H1 (cell line): ENCODE results near the gene WDR45B. TPM values are rescaled to one million over a fixed set of nuclear protein-coding genes. Genes with fewer than 3 reads are reported as not detected.

ENCODE experiments used
- CTCF ChIA-PET: fragments of 300-600 bp; sonication (Branson Sonifier 250); formaldehyde crosslinking; loops from one replicate; lab custom pipeline; 2021; ENCODE audit not compliant: partially characterized antibody; lab: Charles Lee
- POLR2A ChIA-PET: fragments of 300-600 bp; sonication (Branson Sonifier 250); formaldehyde crosslinking; loops from one replicate; lab custom pipeline; 2021; ENCODE audit warnings: inconsistent platforms; ENCODE audit not compliant: partially characterized antibody; lab: Charles Lee
- DNase-seq, 2 experiments: peaks; one replicate each; pipeline versions ENCODE4 v3.0.0 to v3.0.0-alpha.2; 2010 to 2022; ENCODE audit warnings: low spot score in 2 of 2, low read depth in 1 of 2, mixed read lengths in 1 of 2
- FAIRE-seq: peaks from 2 replicates; lab custom pipeline; 2011; peaks lifted over from hg19 to GRCh38; lab: Jason Lieb, UNC
- H2AFZ ChIP-seq: 2 replicates; pipeline ENCODE4 v1.8.1; 2012; ENCODE audit warnings: low read length, inconsistent platforms
- H2AK5ac ChIP-seq: 2 replicates; pipeline ENCODE4 v1.6.1; 2013; ENCODE audit warnings: low read depth, low read length
- H2BK120ac ChIP-seq: replicated peaks from 2 replicates; pipeline ENCODE3; 2013; ENCODE audit warnings: low read depth, low read length, inconsistent platforms
- H2BK12ac ChIP-seq: 2 replicates; pipeline ENCODE4 v1.6.1; 2013; ENCODE audit warnings: low read depth, low read length
- H2BK15ac ChIP-seq: 2 replicates; pipeline ENCODE4 v1.6.1; 2013; ENCODE audit warnings: low read length
- H2BK20ac ChIP-seq: 2 replicates; pipeline ENCODE4 v1.6.1; 2013; ENCODE audit warnings: low read length
- H2BK5ac ChIP-seq: 2 replicates; pipeline ENCODE4 v1.6.1; 2013; ENCODE audit warnings: low read depth, low read length
- H3K14ac ChIP-seq: 2 replicates; pipeline ENCODE4 v1.6.1; 2013; ENCODE audit warnings: inconsistent platforms; ENCODE audit not compliant: insufficient read length
- H3K18ac ChIP-seq: 2 replicates; pipeline ENCODE4 v1.6.1; 2013; ENCODE audit warnings: low read length; ENCODE audit errors: extremely low read depth
- H3K23ac ChIP-seq: 2 replicates; pipeline ENCODE4 v1.6.1; 2013; ENCODE audit warnings: inconsistent platforms; ENCODE audit not compliant: insufficient read length
- H3K23me2 ChIP-seq: 2 replicates; pipeline ENCODE4 v1.6.1; 2013; ENCODE audit warnings: low read depth, low read length
- H3K27ac ChIP-seq: 2 replicates; pipeline ENCODE4 v1.6.1; 2011; ENCODE audit warnings: low read depth, low read length, inconsistent platforms
- H3K27me3 ChIP-seq, 4 experiments: replicated peaks in 1 of 4; 1 replicate in 1 of 4; 2 replicates in 3 of 4; pipeline versions ENCODE4 v1.6.1 to v1.8.1; 2011 to 2013; ENCODE audit warnings: low read length in 3 of 4, mild to moderate bottlenecking in 3 of 4, inconsistent platforms in 2 of 4, mixed read lengths in 2 of 4, moderate library complexity in 1 of 4; ENCODE audit not compliant: control insufficient read depth in 3 of 4, insufficient read depth in 3 of 4; ENCODE audit errors: extremely low read depth in 1 of 4
- H3K36me3 ChIP-seq, 4 experiments: 2 replicates each; pipeline versions ENCODE4 v1.6.1 to v1.8.1; 2011 to 2013; ENCODE audit warnings: mild to moderate bottlenecking in 4 of 4, low read length in 3 of 4, moderate library complexity in 2 of 4, control low read depth in 1 of 4, inconsistent platforms in 1 of 4; ENCODE audit not compliant: insufficient read depth in 4 of 4, control insufficient read depth in 2 of 4
- H3K4ac ChIP-seq: replicated peaks from 2 replicates; pipeline ENCODE3; 2013; ENCODE audit warnings: low read length, low read depth, mixed read lengths, inconsistent platforms; ENCODE audit not compliant: insufficient read length
- H3K4me1 ChIP-seq, 4 experiments: replicated peaks in 1 of 4; 1 replicate in 1 of 4; 2 replicates in 3 of 4; pipeline versions ENCODE4 v1.6.1 to v1.8.1; 2011 to 2013; ENCODE audit warnings: low read length in 3 of 4, inconsistent platforms in 2 of 4, mixed read lengths in 1 of 4; ENCODE audit not compliant: insufficient read depth in 4 of 4, control insufficient read depth in 3 of 4
- H3K4me2 ChIP-seq, 2 experiments: 2 replicates each; pipeline versions ENCODE4 v1.6.1 to v1.8.1; 2011 to 2013; ENCODE audit warnings: low read depth in 2 of 2, low read length in 2 of 2, control low read depth in 1 of 2, inconsistent platforms in 1 of 2, mild to moderate bottlenecking in 1 of 2; ENCODE audit not compliant: insufficient read depth in 1 of 2
- H3K4me3 ChIP-seq, 4 experiments: fragments of 200-600, 300-600 bp in 1 of 4; sonication (generic), shearing (Covaris generic), sonication (Bioruptor Twin) in 1 of 4; 2 replicates each; pipeline versions ENCODE4 v1.5.1 to v1.8.1; 2011 to 2016; ENCODE audit warnings: low read length in 4 of 4, low read depth in 3 of 4, control low read depth in 2 of 4, inconsistent platforms in 2 of 4, mild to moderate bottlenecking in 2 of 4, mixed read lengths in 1 of 4, moderate library complexity in 1 of 4; ENCODE audit not compliant: insufficient read depth in 2 of 4; ENCODE audit errors: extremely low read depth in 1 of 4
- H3K56ac ChIP-seq: replicated peaks from 2 replicates; pipeline ENCODE3; 2013; ENCODE audit warnings: low read depth, mild to moderate bottlenecking, mixed read lengths, low read length, inconsistent platforms; ENCODE audit not compliant: insufficient read length
- H3K79me1 ChIP-seq: 2 replicates; pipeline ENCODE4 v1.6.1; 2013; ENCODE audit warnings: low read depth, low read length, control low read depth
- H3K79me2 ChIP-seq, 2 experiments: 2 replicates each; pipeline versions ENCODE4 v1.6.1 to v1.8.1; 2012 to 2013; ENCODE audit warnings: low read length in 2 of 2, mild to moderate bottlenecking in 2 of 2, inconsistent platforms in 1 of 2; ENCODE audit not compliant: insufficient read depth in 2 of 2, control insufficient read depth in 1 of 2
- H3K9ac ChIP-seq, 4 experiments: replicated peaks in 1 of 4; 1 replicate in 1 of 4; 2 replicates in 3 of 4; pipeline versions ENCODE4 v1.6.1 to v1.8.1; 2011 to 2013; ENCODE audit warnings: low read depth in 3 of 4, low read length in 3 of 4, control low read depth in 2 of 4, mild to moderate bottlenecking in 2 of 4, moderate library complexity in 2 of 4, inconsistent platforms in 1 of 4; ENCODE audit errors: extremely low read depth in 1 of 4
- H3K9me3 ChIP-seq, 2 experiments: 2 replicates each; pipeline versions ENCODE4 v1.6.1 to v1.8.1; 2012 to 2013; ENCODE audit warnings: mild to moderate bottlenecking in 2 of 2, moderate library complexity in 2 of 2, control low read depth in 1 of 2, inconsistent platforms in 1 of 2, low read depth in 1 of 2, low read length in 1 of 2, mixed read lengths in 1 of 2; ENCODE audit not compliant: insufficient read depth in 2 of 2
- H4K20me1 ChIP-seq, 2 experiments: replicated peaks in 1 of 2; 2 replicates each; pipeline versions ENCODE3 to v1.8.1; 2011 to 2013; ENCODE audit warnings: inconsistent platforms in 2 of 2, low read length in 2 of 2, mild to moderate bottlenecking in 1 of 2; ENCODE audit not compliant: insufficient read depth in 2 of 2, control insufficient read depth in 1 of 2
- H4K5ac ChIP-seq: 2 replicates; pipeline ENCODE4 v1.6.1; 2013; ENCODE audit warnings: low read length, low read depth, mixed read lengths, inconsistent platforms; ENCODE audit not compliant: insufficient read length
- H4K8ac ChIP-seq: 2 replicates; pipeline ENCODE4 v1.8.0; 2013; ENCODE audit warnings: mild to moderate bottlenecking, moderate library complexity, low read length, inconsistent platforms; ENCODE audit not compliant: insufficient read depth; ENCODE audit errors: extremely low read depth
- H4K91ac ChIP-seq: replicated peaks from 2 replicates; pipeline ENCODE3; 2013; ENCODE audit warnings: low read length, mixed read lengths, inconsistent platforms; ENCODE audit not compliant: insufficient read length
- ATF3 ChIP-seq: IDR thresholded peaks from 2 replicates; pipeline ENCODE4 v1.6.1; 2011; ENCODE audit warnings: low read depth, mild to moderate bottlenecking, low read length; ENCODE audit not compliant: insufficient read depth
- CHD1 ChIP-seq: IDR thresholded peaks from 2 replicates; pipeline ENCODE4 v1.6.1; 2012; ENCODE audit warnings: low read depth, low read length, improper control_type of control experiment
- GABPA ChIP-seq: IDR thresholded peaks from 2 replicates; pipeline ENCODE4 v1.6.1; 2011; ENCODE audit warnings: mild to moderate bottlenecking, low read length, moderate library complexity, borderline replicate concordance; ENCODE audit not compliant: insufficient read depth
- JUND ChIP-seq: IDR thresholded peaks from 2 replicates; pipeline ENCODE4 v1.6.1; 2011; ENCODE audit warnings: mild to moderate bottlenecking, improper control_type of control experiment, low read length
- MAX ChIP-seq: IDR thresholded peaks from 2 replicates; pipeline ENCODE4 v1.6.1; 2012; ENCODE audit warnings: inconsistent platforms
- RAD21 ChIP-seq, 2 experiments: IDR thresholded peaks in 1 of 2; conservative IDR thresholded peaks in 1 of 2; 2 replicates each; pipeline ENCODE4 v1.6.1; 2011; ENCODE audit warnings: low read depth in 2 of 2, low read length in 2 of 2, improper control_type of control experiment in 1 of 2, inconsistent platforms in 1 of 2, mild to moderate bottlenecking in 1 of 2, moderate library complexity in 1 of 2
- SIRT6 ChIP-seq: IDR thresholded peaks from one replicate; pipeline ENCODE4 v1.7.1; 2012; ENCODE audit warnings: low read length, inconsistent platforms
- SP4 ChIP-seq: IDR thresholded peaks from 2 replicates; pipeline ENCODE4 v1.6.1; 2012; ENCODE audit warnings: low read length, inconsistent platforms
- SRF ChIP-seq: IDR thresholded peaks from 2 replicates; pipeline ENCODE4 v1.6.1; 2011; ENCODE audit warnings: mild to moderate bottlenecking, low read depth, low read length, moderate library complexity
- USF2 ChIP-seq: IDR thresholded peaks from 2 replicates; pipeline ENCODE4 v1.6.1; 2011; ENCODE audit warnings: low read length, improper control_type of control experiment
- WGBS, 2 experiments: shearing (Covaris generic) in 1 of 2; methylation state at CpG; one replicate each; pipeline versions ENCODE4 v1.1.6 to v1.1.7; 2013 to 2015; ENCODE audit warnings: low lambda C conversion rate in 2 of 2, mixed read lengths in 2 of 2, inconsistent platforms in 1 of 2, low coverage in 1 of 2, missing lambda C conversion rate in 1 of 2; ENCODE audit not compliant: insufficient replicate concordance in 2 of 2, insufficient coverage in 1 of 2, insufficient read length in 1 of 2; ENCODE audit errors: extremely low coverage in 1 of 2, missing lambda C conversion rate in 1 of 2; 5-methylcytosine and 5-hydroxymethylcytosine counted together
- polyA plus RNA-seq, 7 experiments: library from polyadenylated mRNA; depleted of rRNA in 3 of 7; stranded (reverse) in 5 of 7; unstranded in 2 of 7; fragments of >200 nt in 5 of 7; fragments of 200-250 nt in 2 of 7; gene quantifications; 1 replicate in 5 of 7; 2 replicates in 1 of 7; 4 replicates in 1 of 7; pipeline versions ENCODE4 v1.2.1 to v1.2.3, GENCODE V29; 2011 to 2013; ENCODE audit warnings: missing spikeins in 2 of 7, mixed read lengths in 2 of 7
- total RNA-seq: library from RNA; stranded (reverse); fragmentation: NEBNext Ultra II Directional; extraction: Animal tissue kit (Norgen Biotek cat#: 25700); gene quantifications from 2 replicates; pipeline ENCODE4 v1.2.1, GENCODE V29; 2021

WDR45B gene
- total and polyA plus RNA-seq, 2 of the 8 experiments (the other 6 are each of a cell fraction or from before 2014, with no cell fraction given) = 82.0 to 100 TPM

GRCh38 chr17:82693168-82693867, 45.1 kb upstream of the WDR45B start:
- H3K27me3 ChIP-seq = peaks cover 16 to 21% (median 20%) of the 10 kb centered on the region in 4 experiments
- H3K79me2 ChIP-seq = no peaks in the 10 kb centered on the region
- peaks cover 0 to 5% of the 10 kb centered on the region in 2 experiments for H4K20me1 ChIP-seq
- no peak overlapping the region for H4K8ac ChIP-seq
- H3K4me3 ChIP-seq = no peak overlapping the region
- H4K91ac ChIP-seq = no peak overlapping the region
- no peak overlapping the region for H2AK5ac ChIP-seq
- FAIRE-seq (no peak), DNase-seq (no peak)
- H2BK120ac ChIP-seq = no peak overlapping the region
- no peak overlapping the region for H3K18ac ChIP-seq
- H3K4me2 ChIP-seq = no peak overlapping the region
- H2BK20ac ChIP-seq = no peak overlapping the region
- H3K23me2 ChIP-seq = peaks cover 5% of the 10 kb centered on the region; the same call in 1 of the 2 replicates
- no peak overlapping the region for H3K14ac ChIP-seq
- H3K4me1 ChIP-seq = peaks cover 0 to 6% (median 6%) of the 10 kb centered on the region in 4 experiments; a peak in 4 of 7 replicates
- H2BK5ac ChIP-seq = no peak overlapping the region
- no peak overlapping the region for H3K9ac ChIP-seq
- no peak overlapping the region for H2BK15ac ChIP-seq
- no peak overlapping the region for H2AFZ ChIP-seq
- H3K79me1 ChIP-seq = no peaks in the 10 kb centered on the region
- H3K56ac ChIP-seq = no peak overlapping the region
- ChIA-PET POLR2A (no interaction called here), CTCF (interaction anchor here (0.6 kb wide), 1 partner anchor 16 kb away, joined by 4 read pairs; no protein-coding TSS in a partner anchor)
- H3K27ac ChIP-seq = no peak overlapping the region
- no peak overlapping the region for H2BK12ac ChIP-seq
- H4K5ac ChIP-seq = no peak overlapping the region
- H3K36me3 ChIP-seq = no peaks in the 10 kb centered on the region; a peak in 1 of 8 replicates
- WGBS, 2 experiments = 94% methylated on average over 22 of the region's 22 CpGs; no CpG with 5 or more reads in 1 of the 2 experiments
- H3K23ac ChIP-seq = no peak overlapping the region
- no peaks in the 10 kb centered on the region for H3K9me3 ChIP-seq
- no peak overlapping the region for H3K4ac ChIP-seq
- TF ChIP-seq USF2 (no peak), GABPA (no peak), SP4 (no peak), MAX (no peak), SRF (no peak), RAD21 (IDR thresholded peaks at IDR 0.05 in 1 of 2, conservative IDR thresholded peaks at IDR 0.05 in 1 of 2; ENCODE audit: low read depth in 2 of 2, low read length in 2 of 2) (no peak), SIRT6 (no peak), CHD1 (no peak), ATF3 (no peak), JUND (no peak)
